Stimulated activated CD4-positive, alpha-beta T cell treated with anti-CD3 and anti-CD28 coated beads, Interleukin-4, amount 100 ng/mL, for 1 hour (primary cell): ENCODE results near the gene PUM1.
"Not testable (repeated sequence)": the region's sequence is repeated elsewhere in the genome, so short reads cannot be mapped to it uniquely, and the experiment has no call there.

Experiments used
- DNase-seq: peaks from one replicate; pipeline ENCODE4 v3.0.0-alpha.2; 2020

PUM1 gene

DNA sequence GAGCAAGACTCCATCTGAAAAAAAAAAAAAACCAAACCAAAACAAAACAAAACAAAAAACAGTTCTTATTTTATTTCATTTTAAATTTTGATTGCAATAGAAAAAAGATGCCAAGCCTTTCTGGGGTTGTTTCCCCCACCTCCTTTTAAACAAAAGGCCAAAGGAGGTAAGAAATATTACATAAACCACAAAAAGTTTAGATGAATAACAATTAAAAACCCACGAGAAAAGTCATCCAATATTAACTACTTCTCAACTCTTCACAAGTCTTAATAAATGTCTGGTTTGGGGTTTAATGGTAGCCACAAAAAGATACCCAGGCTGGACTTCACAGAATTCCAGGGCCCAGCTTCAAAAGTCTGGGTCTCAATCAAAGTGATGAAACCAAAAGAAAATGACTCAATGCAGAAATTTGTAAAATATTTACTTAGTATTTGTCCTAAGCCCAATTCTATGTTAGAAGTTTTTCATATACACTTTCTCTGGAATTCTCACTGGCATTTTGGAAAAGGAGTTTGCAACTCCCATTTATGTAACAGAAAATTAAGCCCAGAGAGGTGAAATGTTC lies 110.0 kb downstream of the PUM1 start:
- DNase-seq: no peak

GRCh38 chr1:30953685-30954084 lies 111.8 kb downstream of the PUM1 start:
- no peak for DNase-seq

- DNase-seq: no peak
These were observed 113.4 kb downstream of the PUM1 start for GRCh38 chr1:30952098-30952497.

DNA sequence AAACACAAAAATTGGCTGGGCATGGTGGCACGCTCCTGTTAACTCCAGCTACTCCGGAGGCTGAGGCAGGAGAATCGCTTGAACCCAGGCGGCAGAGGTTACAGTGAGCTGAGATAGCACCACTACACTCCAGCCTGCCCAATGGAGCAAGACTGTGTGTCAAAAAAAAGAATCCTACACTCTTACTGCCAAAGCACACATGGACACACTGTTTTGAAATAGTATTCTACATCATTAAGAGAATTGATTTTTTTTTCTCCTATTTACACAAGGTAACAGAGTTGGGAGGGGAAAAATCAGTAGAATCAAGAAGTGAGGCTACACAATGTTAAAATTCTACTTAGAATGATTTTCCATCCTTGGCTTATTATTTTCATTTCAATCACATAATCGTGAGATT lies 114.8 kb downstream of the PUM1 start:
- DNase-seq: no peak

DNA sequence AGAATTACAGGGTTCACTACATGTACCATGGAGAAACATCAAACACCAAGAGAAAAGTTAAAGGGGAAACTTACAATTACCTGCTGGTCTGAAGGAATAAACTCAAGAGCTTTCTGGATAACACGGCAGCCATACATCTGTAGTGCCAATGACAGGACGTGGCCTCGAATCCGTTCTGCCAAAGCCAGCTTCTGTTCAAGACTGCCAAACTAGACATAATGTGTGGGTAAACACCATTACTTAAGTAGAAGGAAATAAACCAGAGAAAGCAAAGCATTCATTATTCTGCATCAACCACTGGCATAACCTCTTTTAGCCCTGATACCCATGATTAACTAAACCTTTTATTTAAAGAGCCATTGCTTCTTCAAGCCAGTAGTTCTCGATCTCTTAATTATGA lies 115.5 kb downstream of the PUM1 start:
- no peak for DNase-seq

- not testable (repeated sequence) for DNase-seq
These were observed 116.1 kb downstream of the PUM1 start for GRCh38 chr1:30949487-30949838.

- not testable (repeated sequence) for DNase-seq
These were observed 116.6 kb downstream of the PUM1 start for GRCh38 chr1:30948813-30949486.

DNA sequence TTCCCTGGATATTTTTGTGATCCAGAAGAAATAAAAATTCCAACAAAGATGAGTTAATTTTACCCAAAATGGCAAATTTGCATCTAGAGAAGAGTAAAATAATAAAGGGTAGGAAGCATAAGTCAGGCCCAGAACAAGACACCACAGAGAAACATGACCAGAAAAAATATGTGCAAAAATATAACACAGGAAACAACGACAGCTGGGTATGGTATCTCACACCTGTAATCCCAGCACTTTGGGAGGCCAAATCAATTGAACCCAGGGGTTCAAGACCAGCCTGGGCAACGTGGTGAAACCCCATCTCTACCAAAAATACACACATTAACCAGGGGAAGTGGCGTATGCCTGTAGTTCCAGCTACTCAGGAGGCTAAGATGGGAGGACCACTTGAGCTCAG lies 117.2 kb downstream of the PUM1 start:
- no peak for DNase-seq

DNA sequence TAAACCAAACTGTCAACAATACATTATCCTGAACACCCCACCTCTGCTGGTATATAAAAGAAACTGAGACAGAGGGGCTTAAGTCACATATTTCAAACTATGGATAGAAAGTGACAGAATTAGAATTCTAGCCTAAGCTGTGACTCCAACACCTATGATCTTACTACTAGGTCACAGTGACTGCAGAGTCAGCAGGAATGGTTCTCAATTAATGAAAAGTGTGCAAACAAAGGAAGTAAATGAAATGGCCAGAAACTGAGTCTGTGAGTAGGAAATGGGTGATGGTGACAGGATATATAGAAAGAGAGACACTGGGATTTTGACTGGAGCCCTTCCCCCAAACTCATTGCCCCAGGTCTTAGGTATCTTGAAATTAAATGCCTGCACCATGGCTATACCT lies 118.3 kb downstream of the PUM1 start:
- DNase-seq: no peak

- no peak for DNase-seq
These were observed 123.1 kb downstream of the PUM1 start for GRCh38 chr1:30942326-30942963.

DNA sequence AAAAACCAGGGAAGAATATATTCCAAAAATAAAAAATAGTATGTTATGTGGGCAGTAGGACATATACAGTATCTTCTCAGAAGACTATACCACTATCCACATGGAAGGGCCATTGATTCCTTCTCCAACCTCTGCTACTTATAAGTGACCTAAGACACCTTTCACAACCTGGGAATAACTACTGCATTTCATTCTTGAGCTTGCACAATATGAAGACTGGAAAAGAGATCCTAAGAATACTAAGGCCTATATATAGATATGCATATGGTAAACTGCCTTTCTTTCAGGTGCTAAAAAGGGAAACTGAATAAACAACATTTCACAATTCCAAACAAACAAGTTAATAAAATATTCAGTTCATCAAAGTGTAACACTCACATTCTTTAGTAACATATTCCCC lies 125.0 kb downstream of the PUM1 start:
- no peak for DNase-seq

DNA sequence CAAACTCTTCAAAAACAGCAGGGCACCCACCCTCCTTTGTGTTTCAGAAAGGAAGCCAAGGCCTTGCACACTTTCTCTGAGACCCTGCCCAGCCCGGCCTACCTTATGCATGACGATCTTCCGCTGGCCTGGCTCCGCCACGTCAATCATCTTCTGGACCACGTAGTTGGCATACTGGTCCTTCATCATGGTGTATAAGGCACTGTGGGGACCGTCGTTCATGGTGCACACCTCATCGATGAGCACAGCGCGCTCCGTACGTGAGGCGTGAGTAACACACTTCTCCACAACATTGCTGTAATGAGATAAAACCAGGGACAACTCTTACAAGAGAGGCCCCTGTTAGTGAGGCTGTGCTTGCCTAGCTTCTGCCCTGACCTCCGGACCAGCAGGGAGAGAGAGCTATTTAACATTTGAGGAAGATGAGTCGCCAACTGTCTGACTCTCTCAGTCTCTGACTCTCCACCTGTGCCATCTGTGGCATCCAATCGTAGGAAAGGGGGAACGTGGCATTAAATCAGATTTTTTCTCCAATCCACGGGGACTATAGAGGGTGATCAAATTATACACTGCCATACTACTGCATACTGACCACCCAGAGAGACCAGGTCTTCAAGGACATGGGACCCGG lies 128.9 kb downstream of the PUM1 start:
- no peak for DNase-seq

- not testable (repeated sequence) for DNase-seq
These were observed 129.8 kb downstream of the PUM1 start for GRCh38 chr1:30935758-30936157.

GRCh38 chr1:30934613-30935012 lies 130.9 kb downstream of the PUM1 start:
- no peak for DNase-seq

DNA sequence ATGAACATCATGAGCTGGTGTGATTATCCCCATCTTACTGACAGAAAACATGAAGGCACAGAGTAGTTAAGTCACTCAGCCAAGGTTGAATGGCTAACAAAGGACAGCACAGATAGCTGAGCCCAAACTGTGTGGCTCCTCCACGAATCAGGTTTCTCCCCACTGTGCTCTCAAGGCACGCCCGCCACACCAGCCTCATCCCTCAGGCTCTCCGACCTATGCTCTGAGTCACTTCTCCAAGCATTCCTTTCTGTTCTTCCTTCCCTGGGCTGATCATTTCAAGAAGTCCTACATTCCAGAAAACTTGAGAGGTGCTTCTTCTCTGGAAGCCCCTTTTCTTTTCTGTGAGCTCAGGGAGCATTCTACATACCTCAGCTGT lies 131.7 kb downstream of the PUM1 start:
- DNase-seq: no peak

- no peak for DNase-seq
These were observed 134.8 kb downstream of the PUM1 start for GRCh38 chr1:30930631-30931173.

- no peak for DNase-seq
These were observed 135.5 kb downstream of the PUM1 start for GRCh38 chr1:30929944-30930525.

GRCh38 chr1:30929135-30929889 lies 136.2 kb downstream of the PUM1 start:
- DNase-seq: peak; percentile 34

DNA sequence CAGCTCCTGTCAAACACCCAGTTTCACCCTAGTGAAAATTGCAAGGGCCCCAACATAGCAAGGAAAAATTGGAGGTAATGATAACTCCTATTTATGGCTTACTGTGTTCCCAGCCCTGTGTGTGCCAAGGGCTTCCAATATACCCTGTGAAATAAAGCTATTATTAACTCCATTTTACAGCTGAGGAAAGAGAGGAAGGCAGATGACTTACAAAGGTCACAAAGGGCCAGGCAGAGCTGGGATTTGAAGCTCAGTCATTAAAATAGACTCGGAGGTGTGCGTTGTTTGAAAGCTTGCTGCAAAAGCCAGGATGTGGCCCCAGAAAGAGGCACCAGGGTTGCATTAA lies 136.8 kb downstream of the PUM1 start:
- no peak for DNase-seq

DNA sequence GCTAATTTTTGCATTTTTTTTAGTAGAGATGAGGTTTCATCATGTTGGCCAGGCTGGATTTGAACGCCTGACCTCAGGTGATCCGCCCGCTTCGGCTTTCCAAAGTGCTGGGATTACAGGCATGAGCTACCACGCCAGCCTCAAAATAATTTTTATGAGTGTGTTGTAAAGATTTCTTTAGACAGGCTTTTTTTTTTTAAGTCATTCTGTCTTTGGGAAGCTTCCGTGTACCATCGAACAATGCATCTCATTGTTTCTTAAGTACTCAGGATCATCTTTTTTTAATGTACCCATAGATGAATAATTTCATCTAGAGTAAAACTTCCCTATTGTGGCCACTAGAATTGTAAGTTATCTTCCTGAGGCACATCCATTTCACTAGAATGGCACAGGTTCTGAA lies 137.3 kb downstream of the PUM1 start:
- no peak for DNase-seq

GRCh38 chr1:30927448-30927847 lies 138.1 kb downstream of the PUM1 start:
- DNase-seq: no peak

DNA sequence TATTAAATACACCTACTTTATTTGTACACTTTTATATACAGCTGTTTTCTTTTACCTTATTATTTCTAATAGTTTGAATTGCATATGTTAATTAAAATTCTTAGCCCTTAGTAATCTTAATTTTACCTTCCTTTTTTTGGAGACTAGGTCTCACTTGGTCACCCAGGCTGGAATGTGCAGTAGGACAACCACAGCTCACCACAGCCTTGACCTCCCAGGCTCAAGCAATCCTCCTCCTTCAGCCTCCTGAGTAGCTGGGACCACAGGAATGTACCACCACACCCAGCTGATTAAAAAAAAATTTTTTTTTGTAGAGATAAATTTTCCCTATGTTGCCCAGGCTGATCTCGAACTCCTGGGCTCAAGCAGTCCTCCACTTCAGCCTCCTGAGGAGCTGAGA lies 141.9 kb downstream of the PUM1 start:
- no peak for DNase-seq

GRCh38 chr1:30920827-30921226 lies 144.7 kb downstream of the PUM1 start:
- no peak for DNase-seq
